Loucy (cell line): Measurements from ENCODE around the gene EML1.

Experiments
- CTCF ChIP-seq: fragments of 200-600 bp; sonication (generic); conservative IDR thresholded peaks from 2 replicates; pipeline ENCODE4 v1.5.1; 2014; ENCODE audit warnings: mild to moderate bottlenecking, antibody characterized with exemption, low read length
- EZH2phosphoT487 ChIP-seq: fragments of 200-600 bp; IDR thresholded peaks from 2 replicates; pipeline ENCODE4 v1.6.1; 2018; ENCODE audit warnings: antibody characterized with exemption, mild to moderate bottlenecking, moderate library complexity, borderline replicate concordance

GRCh38 chr14:99980299-99980698 lies 187.1 kb downstream of the EML1 start:
- TF ChIP-seq CTCF (no peak), EZH2phosphoT487 (no peak)
